DND-41 (cell line): Measurements from ENCODE around the gene PPP2CA.

Experiments used
- CTCF ChIP-seq: IDR thresholded peaks from 2 replicates; pipeline ENCODE4 v1.5.1; 2012; ENCODE audit warnings: borderline replicate concordance, low read length, moderate library complexity, mild to moderate bottlenecking; ENCODE audit not compliant: poor library complexity, severe bottlenecking; ENCODE audit errors: extremely low read depth
- EZH2 ChIP-seq: IDR thresholded peaks from 3 replicates; pipeline ENCODE4 v1.6.1; 2012; ENCODE audit warnings: borderline replicate concordance, low read depth, mild to moderate bottlenecking, moderate library complexity, low read length, inconsistent platforms; ENCODE audit not compliant: severe bottlenecking

GRCh38 chr5:134268019-134268601, 42.2 kb upstream of the PPP2CA start:
- TF ChIP-seq EZH2 = no peak
- TF ChIP-seq CTCF = no peak
